RKO (cell line): Measurements from ENCODE around the gene SVOP.
A peak's percentile ranks its signal among the peaks of the same experiment; 100 is the strongest.

ENCODE experiments used
- DNase-seq: peaks from one replicate; pipeline ENCODE4 v3.0.0-alpha.2; 2016; ENCODE audit warnings: low spot score

Gene SVOP

GRCh38 chr12:108935159-108935763, 85.6 kb downstream of the SVOP start:
- no peak for DNase-seq

GRCh38 chr12:108933949-108934348, 86.9 kb downstream of the SVOP start:
- DNase-seq = no peak

- DNase-seq = no peak
Measured at GRCh38 chr12:108930756-108931155, 90.1 kb downstream of the SVOP start.

- no peak for DNase-seq
Measured at GRCh38 chr12:108930155-108930554, 90.7 kb downstream of the SVOP start.

- no peak for DNase-seq
Measured at GRCh38 chr12:108928695-108929094, 92.2 kb downstream of the SVOP start.

GRCh38 chr12:108922918-108923317, 98.0 kb downstream of the SVOP start:
- no peak for DNase-seq

GRCh38 chr12:108921946-108922345, 98.9 kb downstream of the SVOP start:
- no peak for DNase-seq

- no peak for DNase-seq
Measured at GRCh38 chr12:108918960-108919642, 101.8 kb downstream of the SVOP start.

- no peak for DNase-seq
Measured at GRCh38 chr12:108918206-108918605, 102.7 kb downstream of the SVOP start.

GRCh38 chr12:108916336-108916735, 104.5 kb downstream of the SVOP start:
- no peak for DNase-seq

GRCh38 chr12:108915632-108916133, 105.2 kb downstream of the SVOP start:
- no peak for DNase-seq

GRCh38 chr12:108914121-108914531, 106.7 kb downstream of the SVOP start:
- DNase-seq = no peak

GRCh38 chr12:108912361-108912760, 108.5 kb downstream of the SVOP start:
- no peak for DNase-seq

- DNase-seq = no peak
Measured at GRCh38 chr12:108911915-108912314, 109.0 kb downstream of the SVOP start.

GRCh38 chr12:108910336-108910735, 110.5 kb downstream of the SVOP start:
- no peak for DNase-seq

GRCh38 chr12:108907839-108908351, 113.0 kb downstream of the SVOP start:
- DNase-seq = no peak

- DNase-seq = no peak
Measured at GRCh38 chr12:108906971-108907370, 113.9 kb downstream of the SVOP start.

- no peak for DNase-seq
Measured at GRCh38 chr12:108905725-108906124, 115.1 kb downstream of the SVOP start.

- DNase-seq = no peak
Measured at GRCh38 chr12:108899145-108899544, 121.7 kb downstream of the SVOP start.

GRCh38 chr12:108896817-108897216, 124.1 kb downstream of the SVOP start:
- no peak for DNase-seq

- no peak for DNase-seq
Measured at GRCh38 chr12:108896336-108896735, 124.5 kb downstream of the SVOP start.

GRCh38 chr12:108895220-108895802, 125.6 kb downstream of the SVOP start:
- no peak for DNase-seq

- DNase-seq = peak; percentile 28
Measured at GRCh38 chr12:108890208-108890607, 130.7 kb downstream of the SVOP start.
